ENCODE data around the gene AKAP13.

DNA sequence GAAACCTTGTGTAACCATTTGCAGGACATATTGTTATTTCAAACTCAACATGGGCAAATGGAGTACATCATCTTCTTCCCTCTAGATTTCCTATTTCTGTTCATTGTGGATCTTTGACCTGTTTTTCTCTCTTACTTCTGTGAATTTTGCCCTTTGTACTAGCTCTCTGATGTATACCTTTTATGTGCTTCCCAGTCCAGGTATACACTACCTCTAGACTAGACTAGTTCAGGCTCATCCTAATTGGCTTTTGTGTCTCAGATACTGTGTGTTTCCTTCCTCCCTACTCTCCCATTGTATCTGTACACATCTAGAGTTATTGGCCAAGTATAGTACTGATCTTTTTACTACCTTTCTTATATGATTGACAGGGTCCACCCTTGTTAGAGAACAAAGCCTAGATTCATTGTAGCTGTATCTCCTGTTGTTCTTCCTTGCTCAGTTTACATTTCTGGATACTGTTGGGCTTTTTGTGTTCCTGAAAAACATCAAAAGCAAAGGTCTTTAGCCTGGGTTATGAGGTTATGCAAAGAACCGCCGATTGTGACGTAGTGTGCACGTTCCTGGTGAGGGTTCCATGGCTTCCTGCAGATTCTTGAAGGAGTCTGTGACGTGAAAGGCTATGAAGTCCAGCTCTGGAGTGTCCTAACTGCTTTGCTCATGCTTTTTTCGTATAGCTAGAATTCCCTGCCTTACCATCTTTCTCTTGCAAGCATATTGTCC, 247.0 kb downstream of the AKAP13 start:
- TF ChIP-seq, protein P1, sequence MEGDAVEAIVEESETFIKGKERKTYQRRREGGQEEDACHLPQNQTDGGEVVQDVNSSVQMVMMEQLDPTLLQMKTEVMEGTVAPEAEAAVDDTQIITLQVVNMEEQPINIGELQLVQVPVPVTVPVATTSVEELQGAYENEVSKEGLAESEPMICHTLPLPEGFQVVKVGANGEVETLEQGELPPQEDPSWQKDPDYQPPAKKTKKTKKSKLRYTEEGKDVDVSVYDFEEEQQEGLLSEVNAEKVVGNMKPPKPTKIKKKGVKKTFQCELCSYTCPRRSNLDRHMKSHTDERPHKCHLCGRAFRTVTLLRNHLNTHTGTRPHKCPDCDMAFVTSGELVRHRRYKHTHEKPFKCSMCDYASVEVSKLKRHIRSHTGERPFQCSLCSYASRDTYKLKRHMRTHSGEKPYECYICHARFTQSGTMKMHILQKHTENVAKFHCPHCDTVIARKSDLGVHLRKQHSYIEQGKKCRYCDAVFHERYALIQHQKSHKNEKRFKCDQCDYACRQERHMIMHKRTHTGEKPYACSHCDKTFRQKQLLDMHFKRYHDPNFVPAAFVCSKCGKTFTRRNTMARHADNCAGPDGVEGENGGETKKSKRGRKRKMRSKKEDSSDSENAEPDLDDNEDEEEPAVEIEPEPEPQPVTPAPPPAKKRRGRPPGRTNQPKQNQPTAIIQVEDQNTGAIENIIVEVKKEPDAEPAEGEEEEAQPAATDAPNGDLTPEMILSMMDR (IDR thresholded peaks at IDR 0.05; ENCODE audit: low read depth, low read length) = no peak
- TF ChIP-seq, protein P2, sequence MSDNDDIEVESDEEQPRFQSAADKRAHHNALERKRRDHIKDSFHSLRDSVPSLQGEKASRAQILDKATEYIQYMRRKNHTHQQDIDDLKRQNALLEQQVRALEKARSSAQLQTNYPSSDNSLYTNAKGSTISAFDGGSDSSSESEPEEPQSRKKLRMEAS (IDR thresholded peaks at IDR 0.05; ENCODE audit: low read depth, low read length) = no peak
- no peak for TF ChIP-seq MYC (IDR thresholded peaks at IDR 0.05; ENCODE audit: low read depth, low read length)

Data from NB4 (cell line).